SU-DHL-6 (cell line): Measurements from ENCODE around the gene ST8SIA5.

Experiments used
- CTCF ChIP-seq: fragments of 200-600 bp; sonication (generic); IDR thresholded peaks from one replicate; pipeline ENCODE4 v1.5.1; 2017; ENCODE audit warnings: antibody characterized with exemption, mild to moderate bottlenecking, low read length, moderate library complexity; ENCODE audit not compliant: insufficient read depth, poor library complexity, severe bottlenecking
- EZH2phosphoT487 ChIP-seq: fragments of 200-600 bp; sonication (generic), shearing (Covaris generic); conservative IDR thresholded peaks from 2 replicates; pipeline ENCODE4 v1.6.1; 2018; ENCODE audit warnings: mild to moderate bottlenecking, antibody characterized with exemption, low read length, moderate library complexity, mixed read lengths

GRCh38 chr18:46683252-46683651 is 73.6 kb downstream of the ST8SIA5 start:
- no peak for TF ChIP-seq CTCF
- no peak for TF ChIP-seq EZH2phosphoT487
